ENCODE data around the gene SLC7A8.

- TF ChIP-seq CTCF (IDR thresholded peaks at IDR 0.05) (no peak), POLR2A (IDR thresholded peaks at IDR 0.05) (no peak)
Observed at GRCh38 chr14:23089498-23090253, 93.8 kb downstream of the SLC7A8 start.

All from lower leg skin (tissue), 3 donors.